Activated CD8-positive, alpha-beta T cell treated with anti-CD3 and anti-CD28 coated beads for 36 hours (primary cell): Measurements from ENCODE around the gene SHANK1. TPM values are rescaled to one million over a fixed set of nuclear protein-coding genes. Genes with fewer than 3 reads are reported as not detected.

ENCODE experiments used
- ATAC-seq: fragments of 200-7000 bp; cut with Tn5 transposase; one replicate; pipeline ENCODE4 v1.10.0; 2021; ENCODE audit warnings: mild to moderate bottlenecking, moderate library complexity
- CTCF ChIA-PET: fragments of 350-600 bp; sonication (Branson Sonifier 250); formaldehyde crosslinking; loops from one replicate; lab custom pipeline; 2021; ENCODE audit warnings: antibody characterized with exemption; lab: Charles Lee
- POLR2A ChIA-PET: fragments of 350-600 bp; sonication (Branson Sonifier 250); formaldehyde crosslinking; loops from one replicate; lab custom pipeline; 2021; ENCODE audit warnings: antibody characterized with exemption; lab: Charles Lee
- DNase-seq: peaks from one replicate; pipeline ENCODE4 v3.0.0-alpha.2; 2020
- H3K27ac Mint-ChIP-seq: one replicate; pipeline ENCODE4 v1.8.0; 2021; ENCODE audit warnings: mild to moderate bottlenecking, mixed read lengths
- H3K27me3 Mint-ChIP-seq: one replicate; pipeline ENCODE4 v1.8.0; 2021; ENCODE audit warnings: mixed read lengths
- H3K36me3 Mint-ChIP-seq: one replicate; pipeline ENCODE4 v1.8.0; 2021; ENCODE audit warnings: low read depth, mixed read lengths
- H3K4me1 Mint-ChIP-seq: one replicate; pipeline ENCODE4 v1.8.0; 2021; ENCODE audit warnings: low read depth, mixed read lengths
- H3K4me3 Mint-ChIP-seq: one replicate; pipeline ENCODE4 v1.8.0; 2021; ENCODE audit warnings: mild to moderate bottlenecking, moderate library complexity, mixed read lengths
- H3K9me3 Mint-ChIP-seq: one replicate; pipeline ENCODE4 v1.8.0; 2021; ENCODE audit warnings: mixed read lengths
- intact Hi-C: fragments of 100-400 bp; cut with micrococcal nuclease; formaldehyde crosslinking; loops from one replicate; pipeline ENCODE4 v1.10.0; 2022
- total RNA-seq, 2 experiments: library from RNA; stranded (reverse); gene quantifications; one replicate each; pipeline ENCODE4 v1.2.3, GENCODE V29; 2021
- TF ChIP-seq, protein P1 (sequence below): fragments of 200-600 bp; IDR thresholded peaks from one replicate; pipeline ENCODE4 v1.8.0; 2022; ENCODE audit warnings: antibody characterized with exemption, mild to moderate bottlenecking

Gene SHANK1
- total RNA-seq, 2 experiments from 2014 or later: 0.25 TPM; not detected in 1

DNA sequence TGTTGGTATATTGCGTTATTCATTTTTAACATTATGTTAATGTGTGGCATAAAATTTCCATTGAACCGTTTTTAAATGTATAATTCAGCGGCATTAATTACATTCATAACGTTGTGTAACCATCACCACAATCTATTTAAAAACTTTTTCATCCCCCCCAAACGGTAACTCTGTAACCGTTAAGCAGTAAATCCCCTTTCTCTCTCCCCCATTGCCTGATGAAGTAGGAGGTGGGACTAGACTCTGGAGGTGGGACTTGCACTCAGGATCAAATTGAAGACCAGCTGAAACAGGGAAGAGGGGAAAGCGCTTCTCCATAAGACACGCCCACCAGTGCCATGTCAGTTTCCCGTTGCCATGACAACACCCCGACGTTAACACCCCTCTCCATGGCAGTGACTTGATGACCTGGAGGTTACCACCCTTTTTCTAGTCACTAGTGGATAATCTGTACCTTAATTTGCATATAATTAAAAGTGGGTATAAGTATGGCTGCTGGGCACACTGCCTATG lies 20.4 kb upstream of the SHANK1 start:
- Mint-ChIP-seq H3K9me3 (no peaks in the 10 kb centered on the region), H3K36me3 (no peaks in the 10 kb centered on the region), H3K4me1 (no peaks in the 10 kb centered on the region), H3K27me3 (peaks cover 24% of the 10 kb centered on the region), H3K4me3 (no peak overlapping the region), H3K27ac (no peak overlapping the region)
- intact Hi-C loops: no loop called here
- ChIA-PET CTCF (no interaction called here), POLR2A (no interaction called here)
- DNase-seq (no peak), ATAC-seq (no peak)
- TF ChIP-seq, protein P1, sequence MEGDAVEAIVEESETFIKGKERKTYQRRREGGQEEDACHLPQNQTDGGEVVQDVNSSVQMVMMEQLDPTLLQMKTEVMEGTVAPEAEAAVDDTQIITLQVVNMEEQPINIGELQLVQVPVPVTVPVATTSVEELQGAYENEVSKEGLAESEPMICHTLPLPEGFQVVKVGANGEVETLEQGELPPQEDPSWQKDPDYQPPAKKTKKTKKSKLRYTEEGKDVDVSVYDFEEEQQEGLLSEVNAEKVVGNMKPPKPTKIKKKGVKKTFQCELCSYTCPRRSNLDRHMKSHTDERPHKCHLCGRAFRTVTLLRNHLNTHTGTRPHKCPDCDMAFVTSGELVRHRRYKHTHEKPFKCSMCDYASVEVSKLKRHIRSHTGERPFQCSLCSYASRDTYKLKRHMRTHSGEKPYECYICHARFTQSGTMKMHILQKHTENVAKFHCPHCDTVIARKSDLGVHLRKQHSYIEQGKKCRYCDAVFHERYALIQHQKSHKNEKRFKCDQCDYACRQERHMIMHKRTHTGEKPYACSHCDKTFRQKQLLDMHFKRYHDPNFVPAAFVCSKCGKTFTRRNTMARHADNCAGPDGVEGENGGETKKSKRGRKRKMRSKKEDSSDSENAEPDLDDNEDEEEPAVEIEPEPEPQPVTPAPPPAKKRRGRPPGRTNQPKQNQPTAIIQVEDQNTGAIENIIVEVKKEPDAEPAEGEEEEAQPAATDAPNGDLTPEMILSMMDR: no peak

DNA sequence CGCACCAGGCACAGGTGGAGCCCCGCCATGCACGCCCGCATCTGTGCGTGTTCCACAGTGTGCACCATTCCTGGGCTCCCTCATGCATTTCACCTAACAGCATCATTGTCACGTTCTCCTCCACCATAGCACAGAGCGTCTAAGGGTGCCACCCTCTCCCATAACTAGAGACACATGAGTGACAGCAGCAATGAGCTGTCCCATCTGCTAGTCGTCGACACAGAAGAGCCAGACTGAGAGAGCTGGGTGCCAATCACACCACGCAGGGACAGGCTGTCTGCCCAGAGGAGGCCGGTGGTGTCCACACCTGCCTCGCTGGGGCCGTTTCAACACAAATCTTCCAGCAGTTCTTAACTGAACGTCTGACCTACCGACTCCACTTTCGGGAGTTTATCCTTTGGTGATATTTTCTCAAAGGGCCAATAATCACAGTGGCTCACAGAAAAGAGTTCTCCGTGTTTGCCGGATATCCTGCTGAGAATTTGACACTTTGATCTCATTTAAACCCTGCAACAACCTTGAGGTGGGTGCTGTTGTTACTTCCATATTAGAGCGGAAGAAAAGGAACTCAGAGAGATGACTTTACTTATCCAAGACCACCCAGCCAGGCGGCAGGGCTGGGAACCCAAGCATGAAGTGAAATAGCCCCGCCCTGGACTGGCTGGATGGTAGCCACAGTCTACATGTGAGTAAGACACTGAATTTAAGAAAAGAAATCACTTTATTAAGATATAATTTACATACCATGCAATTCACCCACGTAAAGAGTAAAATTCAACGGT lies 19.7 kb upstream of the SHANK1 start:
- TF ChIP-seq, protein P1: no peak
- Mint-ChIP-seq H3K27ac (no peak overlapping the region), H3K4me1 (no peaks in the 10 kb centered on the region), H3K4me3 (no peak overlapping the region), H3K9me3 (no peaks in the 10 kb centered on the region), H3K27me3 (peaks cover 21% of the 10 kb centered on the region), H3K36me3 (no peaks in the 10 kb centered on the region)
- ATAC-seq: no peak
- ChIA-PET CTCF (no interaction called here), POLR2A (no interaction called here)
- intact Hi-C loops: no loop called here
- no peak for DNase-seq

DNA sequence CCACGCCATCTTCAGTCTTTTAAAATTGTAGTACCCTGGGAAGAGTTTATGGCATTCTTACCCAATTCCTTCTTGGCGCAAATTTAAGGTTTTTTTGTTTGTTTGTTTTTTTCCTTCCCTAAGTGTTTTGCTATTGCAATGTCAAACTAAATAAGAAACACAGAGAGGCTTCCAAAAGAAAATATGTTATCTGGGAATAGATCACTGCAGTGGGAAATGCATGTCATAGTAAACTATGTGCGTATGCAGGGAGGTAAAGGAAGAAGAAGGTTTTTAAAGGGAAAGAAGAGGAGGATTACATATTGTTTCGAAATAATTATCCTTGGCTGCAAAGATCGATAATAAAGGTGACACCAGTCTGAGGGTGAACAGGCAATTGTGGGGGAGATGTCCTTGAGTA lies 16.7 kb upstream of the SHANK1 start:
- ATAC-seq (no peak), DNase-seq (no peak)
- no peaks in the 10 kb centered on the region for H3K4me1 Mint-ChIP-seq
- POLR2A ChIA-PET: no interaction called here
- H3K27me3 Mint-ChIP-seq: peaks cover 21% of the 10 kb centered on the region
- TF ChIP-seq, protein P1: no peak
- no peak overlapping the region for H3K4me3 Mint-ChIP-seq
- no peak overlapping the region for H3K27ac Mint-ChIP-seq
- H3K36me3 Mint-ChIP-seq: no peaks in the 10 kb centered on the region
- CTCF ChIA-PET: no interaction called here
- H3K9me3 Mint-ChIP-seq: no peaks in the 10 kb centered on the region
- intact Hi-C loops: no loop called here

DNA sequence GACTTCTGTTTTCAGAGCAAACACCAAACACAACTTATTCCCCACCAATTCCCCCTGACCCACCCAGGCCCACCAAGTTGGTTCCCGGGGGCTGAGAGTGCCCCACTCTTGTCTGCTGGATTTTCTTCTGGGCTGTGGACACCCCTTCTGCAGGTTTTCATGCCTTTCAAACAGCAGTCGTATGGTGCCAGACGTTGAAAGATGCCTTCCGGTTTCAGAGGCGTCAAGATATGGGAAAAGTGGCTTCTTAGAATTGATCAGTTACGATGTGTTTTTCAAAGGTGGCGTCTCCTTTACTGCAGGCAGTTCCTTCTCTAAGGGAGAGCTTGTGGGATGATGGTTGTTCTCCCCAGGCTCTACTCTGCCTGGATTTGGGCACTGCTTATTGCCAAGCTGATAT lies 16.3 kb upstream of the SHANK1 start:
- H3K27me3 Mint-ChIP-seq: peaks cover 23% of the 10 kb centered on the region
- no peak overlapping the region for H3K27ac Mint-ChIP-seq
- ChIA-PET CTCF (interaction anchor here (0.8 to 1.1 kb wide), 2 partner anchors 11 to 180 kb away, joined by 3 to 5 read pairs; no protein-coding TSS in a partner anchor), POLR2A (no interaction called here)
- ATAC-seq: no peak
- no peaks in the 10 kb centered on the region for H3K36me3 Mint-ChIP-seq
- TF ChIP-seq, protein P1: no peak
- no peak for DNase-seq
- intact Hi-C loops: no loop called here
- no peaks in the 10 kb centered on the region for H3K9me3 Mint-ChIP-seq
- H3K4me3 Mint-ChIP-seq: no peak overlapping the region
- H3K4me1 Mint-ChIP-seq: no peaks in the 10 kb centered on the region

DNA sequence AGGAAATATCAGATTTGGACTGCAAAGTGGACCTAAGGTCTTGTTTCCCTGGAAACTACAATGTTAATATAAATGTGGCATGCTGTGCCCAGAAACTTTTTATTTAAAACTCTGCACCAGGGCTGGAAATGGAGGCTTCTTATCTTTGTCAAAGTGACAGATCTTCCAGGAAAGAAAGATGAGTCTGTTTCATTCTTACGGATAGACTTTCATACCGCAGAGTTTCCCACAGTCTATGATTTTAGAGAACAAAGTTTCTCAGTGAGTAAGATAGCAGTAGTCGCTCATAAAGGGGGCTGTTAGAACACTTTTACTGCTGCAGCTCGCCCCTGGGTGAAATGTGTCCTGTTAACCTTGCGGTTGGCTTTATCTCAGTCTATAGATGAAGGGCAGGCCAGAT lies 10.3 kb upstream of the SHANK1 start:
- no peaks in the 10 kb centered on the region for H3K36me3 Mint-ChIP-seq
- H3K4me3 Mint-ChIP-seq: no peak overlapping the region
- ChIA-PET CTCF (no interaction called here), POLR2A (no interaction called here)
- TF ChIP-seq, protein P1: no peak
- H3K27ac Mint-ChIP-seq: no peak overlapping the region
- ATAC-seq: no peak
- H3K27me3 Mint-ChIP-seq: peaks cover 9% of the 10 kb centered on the region
- H3K9me3 Mint-ChIP-seq: no peaks in the 10 kb centered on the region
- no peak for DNase-seq
- intact Hi-C loops: no loop called here
- peaks cover 22% of the 10 kb centered on the region for H3K4me1 Mint-ChIP-seq
